HL-60 (cell line): ENCODE results near the gene LYRM9.
A peak's percentile ranks its signal among the peaks of the same experiment; 100 is the strongest.

ENCODE experiments used
- DNase-seq, 2 experiments: peaks; one replicate each; pipeline ENCODE4 v3.0.0-alpha.2; 2010 to 2020; ENCODE audit warnings: low read depth in 1 of 2, low spot score in 1 of 2
- H3K27ac ChIP-seq: fragments of 250-450 bp; sonication (Bioruptor Pico); replicated peaks from 2 replicates; pipeline ENCODE4 v1.5.1; 2020; ENCODE audit warnings: mild to moderate bottlenecking, moderate library complexity
- H3K27me3 ChIP-seq: fragments of 250-450 bp; sonication (Bioruptor Pico); 2 replicates; pipeline ENCODE4 v1.5.1; 2021; ENCODE audit warnings: mild to moderate bottlenecking, moderate library complexity; ENCODE audit not compliant: insufficient read depth, poor library complexity, severe bottlenecking
- H3K4me3 ChIP-seq: replicated peaks from 2 replicates; pipeline ENCODE4 v1.5.1; 2011; ENCODE audit warnings: mild to moderate bottlenecking, control low read depth, low read length; ENCODE audit not compliant: insufficient read depth
- CTCF ChIP-seq: IDR thresholded peaks from one replicate; pipeline ENCODE4 v1.5.1; 2011; ENCODE audit warnings: low read length, control low read depth, inconsistent platforms; ENCODE audit not compliant: insufficient read depth
- GABPA ChIP-seq: IDR thresholded peaks from 2 replicates; pipeline ENCODE4 v1.6.1; 2012; ENCODE audit warnings: low read depth
- POLR2AphosphoS5 ChIP-seq: IDR thresholded peaks from 2 replicates; pipeline ENCODE4 v1.6.1; 2012; ENCODE audit warnings: low read depth
- SPI1 ChIP-seq: IDR thresholded peaks from 2 replicates; pipeline ENCODE4 v1.6.1; 2012; ENCODE audit warnings: low read depth, mild to moderate bottlenecking, borderline replicate concordance
- TF ChIP-seq, protein P1 (sequence below): IDR thresholded peaks from 2 replicates; pipeline ENCODE4 v1.6.1; 2012; ENCODE audit warnings: low read depth; ENCODE audit not compliant: insufficient replicate concordance

The LYRM9 gene

GRCh38 chr17:27895123-27895895 lies 2.1 kb upstream of the LYRM9 start:
- TF ChIP-seq, protein P1, sequence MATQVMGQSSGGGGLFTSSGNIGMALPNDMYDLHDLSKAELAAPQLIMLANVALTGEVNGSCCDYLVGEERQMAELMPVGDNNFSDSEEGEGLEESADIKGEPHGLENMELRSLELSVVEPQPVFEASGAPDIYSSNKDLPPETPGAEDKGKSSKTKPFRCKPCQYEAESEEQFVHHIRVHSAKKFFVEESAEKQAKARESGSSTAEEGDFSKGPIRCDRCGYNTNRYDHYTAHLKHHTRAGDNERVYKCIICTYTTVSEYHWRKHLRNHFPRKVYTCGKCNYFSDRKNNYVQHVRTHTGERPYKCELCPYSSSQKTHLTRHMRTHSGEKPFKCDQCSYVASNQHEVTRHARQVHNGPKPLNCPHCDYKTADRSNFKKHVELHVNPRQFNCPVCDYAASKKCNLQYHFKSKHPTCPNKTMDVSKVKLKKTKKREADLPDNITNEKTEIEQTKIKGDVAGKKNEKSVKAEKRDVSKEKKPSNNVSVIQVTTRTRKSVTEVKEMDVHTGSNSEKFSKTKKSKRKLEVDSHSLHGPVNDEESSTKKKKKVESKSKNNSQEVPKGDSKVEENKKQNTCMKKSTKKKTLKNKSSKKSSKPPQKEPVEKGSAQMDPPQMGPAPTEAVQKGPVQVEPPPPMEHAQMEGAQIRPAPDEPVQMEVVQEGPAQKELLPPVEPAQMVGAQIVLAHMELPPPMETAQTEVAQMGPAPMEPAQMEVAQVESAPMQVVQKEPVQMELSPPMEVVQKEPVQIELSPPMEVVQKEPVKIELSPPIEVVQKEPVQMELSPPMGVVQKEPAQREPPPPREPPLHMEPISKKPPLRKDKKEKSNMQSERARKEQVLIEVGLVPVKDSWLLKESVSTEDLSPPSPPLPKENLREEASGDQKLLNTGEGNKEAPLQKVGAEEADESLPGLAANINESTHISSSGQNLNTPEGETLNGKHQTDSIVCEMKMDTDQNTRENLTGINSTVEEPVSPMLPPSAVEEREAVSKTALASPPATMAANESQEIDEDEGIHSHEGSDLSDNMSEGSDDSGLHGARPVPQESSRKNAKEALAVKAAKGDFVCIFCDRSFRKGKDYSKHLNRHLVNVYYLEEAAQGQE: no peak
- no peak for TF ChIP-seq GABPA
- no peak for TF ChIP-seq SPI1
- no peak for TF ChIP-seq CTCF
- Histone ChIP-seq H3K4me3 (no peak overlapping the region), H3K27ac (no peak overlapping the region), H3K27me3 (no peaks in the 10 kb centered on the region)
- no peak for DNase-seq

DNA sequence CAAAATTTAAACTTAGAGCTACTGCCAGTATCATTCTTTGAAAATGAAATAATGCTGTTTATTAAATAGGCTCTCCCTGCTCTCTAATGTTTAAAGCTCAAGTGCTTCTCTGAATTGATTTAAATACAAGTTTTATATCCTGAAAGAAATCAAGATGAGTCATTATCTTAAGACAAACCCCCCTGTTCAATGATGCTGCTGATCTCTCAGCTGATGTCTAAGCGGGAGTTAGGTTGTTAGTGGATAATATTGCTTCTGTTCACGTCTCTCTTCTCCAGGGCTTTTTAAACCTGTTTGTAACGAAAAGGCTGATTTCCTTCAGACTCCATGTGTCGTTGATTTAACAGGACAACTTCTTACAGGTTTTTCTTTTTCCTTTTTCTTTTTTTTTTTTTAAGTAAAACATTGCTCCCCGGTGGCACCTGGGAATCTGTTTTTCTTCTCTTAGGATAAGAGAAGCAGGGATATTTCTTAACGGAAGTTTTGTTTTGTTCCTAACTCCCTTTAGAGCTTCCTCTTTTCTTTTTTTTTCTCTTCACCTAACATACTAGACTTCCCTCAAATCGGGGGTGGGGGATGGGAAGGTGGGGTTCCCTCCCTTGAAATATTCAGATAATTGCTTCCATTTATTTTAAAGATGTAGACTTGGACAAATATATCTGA lies 807 bp upstream of the LYRM9 start:
- DNase-seq: peak in 1 of 2 experiments; percentile 48
- peak overlapping the region; percentile 54 for H3K27ac ChIP-seq
- H3K4me3 ChIP-seq: no peak overlapping the region
- TF ChIP-seq, protein P1: no peak
- TF ChIP-seq POLR2AphosphoS5 (no peak), SPI1 (peak; percentile 62; the same call in 1 of the 2 replicates)
- no peaks in the 10 kb centered on the region for H3K27me3 ChIP-seq

DNA sequence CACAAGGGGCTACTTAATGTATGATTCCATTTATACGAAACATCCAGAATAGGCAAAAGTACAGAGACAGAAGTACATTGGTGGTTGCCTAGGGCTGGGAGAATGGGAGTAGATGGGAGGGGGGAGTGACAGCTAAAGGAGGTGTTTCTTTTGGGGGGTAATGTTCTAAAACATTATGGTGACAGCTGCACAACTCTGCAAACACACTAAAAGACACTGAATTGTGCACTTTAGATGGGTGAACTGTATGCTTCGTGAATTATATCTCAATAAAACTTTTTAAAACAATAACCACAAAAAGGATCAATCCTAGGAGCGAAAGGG lies 661 bp downstream of the LYRM9 start:
- peak overlapping the region; percentile 65 for H3K27ac ChIP-seq
- peak overlapping the region; percentile 57 for H3K4me3 ChIP-seq
- H3K27me3 ChIP-seq: no peaks in the 10 kb centered on the region
- no peak for DNase-seq
- no peak for TF ChIP-seq GABPA
- TF ChIP-seq POLR2AphosphoS5: no peak
- TF ChIP-seq, protein P1: no peak
- TF ChIP-seq SPI1: no peak
- TF ChIP-seq CTCF: no peak
